HepG2 (cell line): ENCODE data around the gene KIF22. TPM values are rescaled to one million over a fixed set of nuclear protein-coding genes. Genes with fewer than 3 reads are reported as not detected.
A peak's percentile ranks its signal among the peaks of the same experiment; 100 is the strongest.

Experiments used
- ESRRA ChIP-seq: sonication (generic); formaldehyde crosslinking; IDR thresholded peaks from 2 replicates; pipeline ENCODE4 v1.5.1; 2020; ENCODE audit warnings: mild to moderate bottlenecking, low read depth, missing genetic modification reagents
- FOXA1 ChIP-seq, 2 experiments: fragments of 450-650 bp in 1 of 2; sonication (generic) in 1 of 2; formaldehyde crosslinking in 1 of 2; IDR thresholded peaks; 2 replicates each; pipeline versions ENCODE4 v1.4.0 to v1.6.1; 2016 to 2020; ENCODE audit warnings: missing genetic modification reagents in 1 of 2
- JUN ChIP-seq: sonication (generic); formaldehyde crosslinking; IDR thresholded peaks from 2 replicates; pipeline ENCODE4 v1.4.0; 2020; ENCODE audit warnings: mild to moderate bottlenecking, missing genetic modification reagents
- NAIF1 ChIP-seq: sonication (generic); formaldehyde crosslinking; IDR thresholded peaks from 2 replicates; pipeline ENCODE4 v1.5.0; 2020; ENCODE audit warnings: mild to moderate bottlenecking, missing genetic modification reagents, borderline replicate concordance
- ONECUT2 ChIP-seq: sonication (generic); formaldehyde crosslinking; IDR thresholded peaks from 2 replicates; pipeline ENCODE4 v1.4.0; 2020; ENCODE audit warnings: missing genetic modification reagents
- SMC3 ChIP-seq: IDR thresholded peaks from 2 replicates; pipeline ENCODE4 v1.6.1; 2011; ENCODE audit warnings: low read length, improper control_type of control experiment
- THAP11 ChIP-seq: IDR thresholded peaks from 2 replicates; pipeline ENCODE4 v1.6.1; 2016; ENCODE audit warnings: missing biosample characterization, missing genetic modification reagents
- ZBTB8A ChIP-seq: sonication (generic); formaldehyde crosslinking; IDR thresholded peaks from 2 replicates; pipeline ENCODE4 v1.4.0; 2020; ENCODE audit warnings: mild to moderate bottlenecking, low read depth, missing genetic modification reagents, borderline replicate concordance
- ZEB1 ChIP-seq: IDR thresholded peaks from 2 replicates; pipeline ENCODE4 v1.6.1; 2012; ENCODE audit warnings: mild to moderate bottlenecking, low read depth, inconsistent platforms; ENCODE audit not compliant: insufficient replicate concordance
- ZFP82 ChIP-seq: sonication (generic); formaldehyde crosslinking; IDR thresholded peaks from 2 replicates; pipeline ENCODE4 v1.5.1; 2020; ENCODE audit warnings: mild to moderate bottlenecking, missing genetic modification reagents, borderline replicate concordance
- ZNF136 ChIP-seq: sonication (generic); formaldehyde crosslinking; IDR thresholded peaks from 2 replicates; pipeline ENCODE4 v1.8.1; 2022; ENCODE audit warnings: low read depth, mild to moderate bottlenecking, moderate library complexity, missing genetic modification reagents
- ZNF354B ChIP-seq: sonication (generic); formaldehyde crosslinking; IDR thresholded peaks from 2 replicates; pipeline ENCODE4 v1.8.0; 2022; ENCODE audit warnings: mild to moderate bottlenecking, missing genetic modification reagents
- ZNF549 ChIP-seq: sonication (generic); formaldehyde crosslinking; IDR thresholded peaks from 2 replicates; pipeline ENCODE4 v1.5.0; 2020; ENCODE audit warnings: missing genetic modification reagents
- ZNF556 ChIP-seq: sonication (generic); formaldehyde crosslinking; IDR thresholded peaks from 2 replicates; pipeline ENCODE4 v1.4.0; 2020; ENCODE audit warnings: mild to moderate bottlenecking, missing genetic modification reagents, borderline replicate concordance
- ZNF569 ChIP-seq: sonication (generic); formaldehyde crosslinking; IDR thresholded peaks from 2 replicates; pipeline ENCODE4 v1.5.0; 2020; ENCODE audit warnings: mild to moderate bottlenecking, missing genetic modification reagents, moderate library complexity, borderline replicate concordance
- ZSCAN12 ChIP-seq: sonication (generic); formaldehyde crosslinking; IDR thresholded peaks from 2 replicates; pipeline ENCODE4 v1.9.0; 2021; ENCODE audit warnings: mild to moderate bottlenecking, missing genetic modification reagents
- polyA plus RNA-seq, 8 experiments: library from polyadenylated mRNA; depleted of rRNA in 3 of 8; stranded (reverse) in 7 of 8; unstranded in 1 of 8; fragments of >200 nt; fragmentation: Illumina TruSeq in 4 of 8; extraction: Trizol in 4 of 8; gene quantifications; 2 replicates each; pipeline versions ENCODE4 v1.2.1 to v1.2.3, GENCODE V29; 2011 to 2016; ENCODE audit warnings: low read depth in 4 of 8, missing spikeins in 1 of 8, mixed read lengths in 1 of 8; ENCODE audit not compliant: insufficient read depth in 1 of 8
- total RNA-seq, 5 experiments: library from RNA; depleted of rRNA; stranded (reverse); fragments of >200 nt; fragmentation: Illumina TruSeq; extraction: Trizol; gene quantifications; 2 replicates each; pipeline ENCODE4 v1.2.3, GENCODE V29; 2016; ENCODE audit warnings: low read depth in 1 of 5
- TF ChIP-seq, protein P1 (sequence below): sonication (generic); formaldehyde crosslinking; IDR thresholded peaks from 2 replicates; pipeline ENCODE4 v1.4.0; 2020; ENCODE audit warnings: mild to moderate bottlenecking, missing genetic modification reagents
- TF ChIP-seq, protein P2 (sequence below): sonication (generic); formaldehyde crosslinking; IDR thresholded peaks from 2 replicates; pipeline ENCODE4 v1.4.0; 2020; ENCODE audit warnings: missing genetic modification reagents
- TF ChIP-seq, protein P3 (sequence below): sonication (generic); formaldehyde crosslinking; conservative IDR thresholded peaks from 2 replicates; pipeline ENCODE4 v1.8.0; 2022; ENCODE audit warnings: mild to moderate bottlenecking, moderate library complexity, missing genetic modification reagents

Gene KIF22
- total and polyA plus RNA-seq, 2 of the 13 experiments (the other 11 are each of a cell fraction or from before 2014, with no cell fraction given) = 95.8 to 118 TPM

DNA sequence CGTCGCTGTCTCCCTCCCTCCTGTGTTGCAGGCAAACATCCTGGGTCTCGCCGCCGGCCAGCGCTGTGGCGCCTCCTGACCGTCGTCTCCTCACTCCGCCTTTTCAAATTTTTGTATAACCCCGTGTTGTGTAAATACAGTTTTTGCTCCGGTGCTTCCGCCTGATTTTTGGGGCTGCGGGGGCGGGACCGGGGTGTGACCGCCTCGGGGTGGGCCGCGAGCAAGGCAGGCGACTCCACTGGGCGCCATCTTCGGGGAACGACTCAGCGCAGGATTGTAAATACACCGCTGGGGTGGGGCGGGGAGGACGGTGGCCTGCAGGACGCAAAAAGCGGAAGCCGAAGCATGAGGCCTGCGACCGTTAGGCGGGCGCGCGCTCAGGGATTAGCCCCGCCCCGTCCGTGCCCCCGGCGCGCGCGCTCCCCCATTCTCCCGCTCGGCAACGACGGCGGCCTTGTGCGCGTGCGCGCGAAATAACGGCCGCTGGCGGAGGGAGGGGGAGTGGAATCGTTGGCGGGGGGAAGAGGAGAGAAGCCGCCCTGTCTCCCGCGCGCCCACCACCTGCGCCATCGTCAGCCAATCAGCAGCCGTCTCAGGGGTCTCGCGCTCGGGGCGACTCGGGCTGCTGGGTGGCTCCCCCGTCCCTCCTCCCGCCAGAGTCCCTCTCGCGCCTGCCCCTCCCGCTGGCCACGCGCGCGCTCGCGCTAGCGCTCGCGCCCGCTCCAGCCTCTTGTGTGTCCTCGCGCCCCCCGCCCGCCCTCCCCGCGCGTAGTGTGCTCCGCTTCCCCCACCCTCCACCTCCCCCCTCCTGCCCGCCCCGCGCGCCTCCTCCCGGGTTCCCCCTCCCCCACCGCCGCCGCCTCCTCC, 14.9 kb downstream of the KIF22 start (continued):
- TF ChIP-seq, protein P1, sequence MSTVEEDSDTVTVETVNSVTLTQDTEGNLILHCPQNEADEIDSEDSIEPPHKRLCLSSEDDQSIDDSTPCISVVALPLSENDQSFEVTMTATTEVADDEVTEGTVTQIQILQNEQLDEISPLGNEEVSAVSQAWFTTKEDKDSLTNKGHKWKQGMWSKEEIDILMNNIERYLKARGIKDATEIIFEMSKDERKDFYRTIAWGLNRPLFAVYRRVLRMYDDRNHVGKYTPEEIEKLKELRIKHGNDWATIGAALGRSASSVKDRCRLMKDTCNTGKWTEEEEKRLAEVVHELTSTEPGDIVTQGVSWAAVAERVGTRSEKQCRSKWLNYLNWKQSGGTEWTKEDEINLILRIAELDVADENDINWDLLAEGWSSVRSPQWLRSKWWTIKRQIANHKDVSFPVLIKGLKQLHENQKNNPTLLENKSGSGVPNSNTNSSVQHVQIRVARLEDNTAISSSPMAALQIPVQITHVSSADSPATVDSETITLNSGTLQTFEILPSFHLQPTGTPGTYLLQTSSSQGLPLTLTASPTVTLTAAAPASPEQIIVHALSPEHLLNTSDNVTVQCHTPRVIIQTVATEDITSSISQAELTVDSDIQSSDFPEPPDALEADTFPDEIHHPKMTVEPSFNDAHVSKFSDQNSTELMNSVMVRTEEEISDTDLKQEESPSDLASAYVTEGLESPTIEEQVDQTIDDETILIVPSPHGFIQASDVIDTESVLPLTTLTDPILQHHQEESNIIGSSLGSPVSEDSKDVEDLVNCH = no peak
- TF ChIP-seq THAP11 (peak; percentile 94), FOXA1 (IDR thresholded peaks at IDR 0.05) (no peak), FOXA1 (CRISPR knock-in tag; IDR thresholded peaks at IDR 0.05) (peak; percentile 97), ESRRA (CRISPR knock-in tag) (peak; percentile 70), NAIF1 (CRISPR knock-in tag) (peak; percentile 96), ZSCAN12 (peak; percentile 52; the same call in 1 of the 2 replicates), ZNF569 (CRISPR knock-in tag) (peak; percentile 69; the same call in 1 of the 2 replicates), ZNF354B (CRISPR knock-in tag) (peak; percentile 44; the same call in 1 of the 2 replicates), ZFP82 (CRISPR knock-in tag) (peak; percentile 97; the same call in 1 of the 2 replicates), ZEB1 (peak; percentile 75), SMC3 (no peak), ZBTB8A (CRISPR knock-in tag) (0 out of 2 replicates have a peak, but pooled peaks have one; percentile 43), ZNF556 (peak; percentile 98), ONECUT2 (CRISPR knock-in tag) (no peak; the same call in 1 of the 2 replicates), ZNF136 (CRISPR knock-in tag) (peak; percentile 88), JUN (CRISPR knock-in tag) (peak; percentile 30; the same call in 1 of the 2 replicates), ZNF549 (CRISPR knock-in tag) (no peak)
- TF ChIP-seq, protein P2, sequence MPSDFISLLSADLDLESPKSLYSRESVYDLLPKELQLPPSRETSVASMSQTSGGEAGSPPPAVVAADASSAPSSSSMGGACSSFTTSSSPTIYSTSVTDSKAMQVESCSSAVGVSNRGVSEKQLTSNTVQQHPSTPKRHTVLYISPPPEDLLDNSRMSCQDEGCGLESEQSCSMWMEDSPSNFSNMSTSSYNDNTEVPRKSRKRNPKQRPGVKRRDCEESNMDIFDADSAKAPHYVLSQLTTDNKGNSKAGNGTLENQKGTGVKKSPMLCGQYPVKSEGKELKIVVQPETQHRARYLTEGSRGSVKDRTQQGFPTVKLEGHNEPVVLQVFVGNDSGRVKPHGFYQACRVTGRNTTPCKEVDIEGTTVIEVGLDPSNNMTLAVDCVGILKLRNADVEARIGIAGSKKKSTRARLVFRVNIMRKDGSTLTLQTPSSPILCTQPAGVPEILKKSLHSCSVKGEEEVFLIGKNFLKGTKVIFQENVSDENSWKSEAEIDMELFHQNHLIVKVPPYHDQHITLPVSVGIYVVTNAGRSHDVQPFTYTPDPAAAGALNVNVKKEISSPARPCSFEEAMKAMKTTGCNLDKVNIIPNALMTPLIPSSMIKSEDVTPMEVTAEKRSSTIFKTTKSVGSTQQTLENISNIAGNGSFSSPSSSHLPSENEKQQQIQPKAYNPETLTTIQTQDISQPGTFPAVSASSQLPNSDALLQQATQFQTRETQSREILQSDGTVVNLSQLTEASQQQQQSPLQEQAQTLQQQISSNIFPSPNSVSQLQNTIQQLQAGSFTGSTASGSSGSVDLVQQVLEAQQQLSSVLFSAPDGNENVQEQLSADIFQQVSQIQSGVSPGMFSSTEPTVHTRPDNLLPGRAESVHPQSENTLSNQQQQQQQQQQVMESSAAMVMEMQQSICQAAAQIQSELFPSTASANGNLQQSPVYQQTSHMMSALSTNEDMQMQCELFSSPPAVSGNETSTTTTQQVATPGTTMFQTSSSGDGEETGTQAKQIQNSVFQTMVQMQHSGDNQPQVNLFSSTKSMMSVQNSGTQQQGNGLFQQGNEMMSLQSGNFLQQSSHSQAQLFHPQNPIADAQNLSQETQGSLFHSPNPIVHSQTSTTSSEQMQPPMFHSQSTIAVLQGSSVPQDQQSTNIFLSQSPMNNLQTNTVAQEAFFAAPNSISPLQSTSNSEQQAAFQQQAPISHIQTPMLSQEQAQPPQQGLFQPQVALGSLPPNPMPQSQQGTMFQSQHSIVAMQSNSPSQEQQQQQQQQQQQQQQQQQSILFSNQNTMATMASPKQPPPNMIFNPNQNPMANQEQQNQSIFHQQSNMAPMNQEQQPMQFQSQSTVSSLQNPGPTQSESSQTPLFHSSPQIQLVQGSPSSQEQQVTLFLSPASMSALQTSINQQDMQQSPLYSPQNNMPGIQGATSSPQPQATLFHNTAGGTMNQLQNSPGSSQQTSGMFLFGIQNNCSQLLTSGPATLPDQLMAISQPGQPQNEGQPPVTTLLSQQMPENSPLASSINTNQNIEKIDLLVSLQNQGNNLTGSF (CRISPR knock-in tag) = no peak; the same call in 1 of the 2 replicates
- TF ChIP-seq, protein P3, sequence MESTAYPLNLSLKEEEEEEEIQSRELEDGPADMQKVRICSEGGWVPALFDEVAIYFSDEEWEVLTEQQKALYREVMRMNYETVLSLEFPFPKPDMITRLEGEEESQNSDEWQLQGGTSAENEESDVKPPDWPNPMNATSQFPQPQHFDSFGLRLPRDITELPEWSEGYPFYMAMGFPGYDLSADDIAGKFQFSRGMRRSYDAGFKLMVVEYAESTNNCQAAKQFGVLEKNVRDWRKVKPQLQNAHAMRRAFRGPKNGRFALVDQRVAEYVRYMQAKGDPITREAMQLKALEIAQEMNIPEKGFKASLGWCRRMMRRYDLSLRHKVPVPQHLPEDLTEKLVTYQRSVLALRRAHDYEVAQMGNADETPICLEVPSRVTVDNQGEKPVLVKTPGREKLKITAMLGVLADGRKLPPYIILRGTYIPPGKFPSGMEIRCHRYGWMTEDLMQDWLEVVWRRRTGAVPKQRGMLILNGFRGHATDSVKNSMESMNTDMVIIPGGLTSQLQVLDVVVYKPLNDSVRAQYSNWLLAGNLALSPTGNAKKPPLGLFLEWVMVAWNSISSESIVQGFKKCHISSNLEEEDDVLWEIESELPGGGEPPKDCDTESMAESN = peak; percentile 99
